ENCODE measurements around the gene HEG1.
A peak's percentile ranks its signal among the peaks of the same experiment; 100 is the strongest.

Gene HEG1

GRCh38 chr3:125048282-125048681, 7.5 kb downstream of the HEG1 start:
- DNase-seq, result no peak

GRCh38 chr3:125045965-125046364, 9.8 kb downstream of the HEG1 start:
- peak; percentile 30 to 35 (median 30) for DNase-seq

- no peak for DNase-seq
Observed at GRCh38 chr3:125045194-125045593, 10.6 kb downstream of the HEG1 start.

- no peak for DNase-seq
Observed at GRCh38 chr3:125043599-125044151, 12.1 kb downstream of the HEG1 start.

- no peak for DNase-seq
Observed at GRCh38 chr3:125042725-125043406, 12.9 kb downstream of the HEG1 start.

GRCh38 chr3:125039131-125040100, 16.4 kb downstream of the HEG1 start:
- no peak for DNase-seq

- DNase-seq, result no peak
Observed at GRCh38 chr3:125037498-125038150, 18.2 kb downstream of the HEG1 start.

- DNase-seq, result no peak
Observed at GRCh38 chr3:125035217-125035616, 20.6 kb downstream of the HEG1 start.

- DNase-seq, result no peak
Observed at GRCh38 chr3:125033616-125034015, 22.2 kb downstream of the HEG1 start.

GRCh38 chr3:125033135-125033534, 22.7 kb downstream of the HEG1 start:
- DNase-seq, result no peak

- DNase-seq, result no peak
Observed at GRCh38 chr3:125032683-125033082, 23.1 kb downstream of the HEG1 start.

- DNase-seq, result no peak
Observed at GRCh38 chr3:125032100-125032643, 23.6 kb downstream of the HEG1 start.

- no peak for DNase-seq
Observed at GRCh38 chr3:125031544-125031943, 24.3 kb downstream of the HEG1 start.

GRCh38 chr3:125028657-125029056, 27.1 kb downstream of the HEG1 start:
- no peak for DNase-seq

GRCh38 chr3:125025642-125026041, 30.2 kb downstream of the HEG1 start:
- DNase-seq, result no peak

GRCh38 chr3:125024817-125025216, 31.0 kb downstream of the HEG1 start:
- DNase-seq, result no peak

GRCh38 chr3:125023833-125024555, 31.8 kb downstream of the HEG1 start:
- DNase-seq, result no peak

GRCh38 chr3:125022206-125022605, 33.6 kb downstream of the HEG1 start:
- no peak for DNase-seq

- no peak for DNase-seq
Observed at GRCh38 chr3:125019271-125019670, 36.5 kb downstream of the HEG1 start.

- no peak for DNase-seq
Observed at GRCh38 chr3:125017406-125017805, 38.4 kb downstream of the HEG1 start.

- no peak for DNase-seq
Observed at GRCh38 chr3:125014570-125015179, 41.1 kb downstream of the HEG1 start.

GRCh38 chr3:125013095-125013494, 42.7 kb downstream of the HEG1 start:
- DNase-seq, result no peak

Data from suppressor macrophage treated with lipopolysaccharide for 1 hour (primary cell).